GM18505 (cell line): ENCODE results near the gene CALML3.

Experiments
- ATAC-seq: cut with Tn5 transposase; IDR thresholded peaks from one replicate; pipeline ENCODE4 v1.9.1; 2021; ENCODE audit not compliant: unreplicated experiment
- POLR2A ChIP-seq: IDR thresholded peaks from 4 replicates; pipeline ENCODE4 v1.6.1; 2011; ENCODE audit warnings: borderline replicate concordance; ENCODE audit not compliant: insufficient read depth, insufficient read length; ENCODE audit errors: extremely low read depth

CALML3 gene

DNA sequence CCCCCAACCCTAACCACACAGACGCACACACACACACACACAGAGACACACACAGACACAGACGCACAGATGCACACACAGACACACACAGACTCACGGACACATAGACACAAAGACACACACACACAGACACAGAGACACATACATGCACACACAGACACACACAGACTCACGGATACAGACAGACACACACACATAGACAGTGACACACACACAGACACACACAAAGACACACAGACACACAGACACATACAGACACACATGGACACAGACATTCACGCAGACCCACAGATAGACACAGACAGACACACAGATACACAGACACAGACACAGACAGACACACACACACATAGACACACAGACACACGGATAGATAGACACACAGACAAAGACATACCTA is 27.5 kb upstream of the CALML3 start:
- no peak for TF ChIP-seq POLR2A
- ATAC-seq = no peak

- ATAC-seq = no peak
- TF ChIP-seq POLR2A = no peak
Observed at GRCh38 chr10:5497948-5498730, 26.6 kb upstream of the CALML3 start.

- no peak for ATAC-seq
- TF ChIP-seq POLR2A = no peak
Observed at GRCh38 chr10:5498791-5499492, 25.8 kb upstream of the CALML3 start.

DNA sequence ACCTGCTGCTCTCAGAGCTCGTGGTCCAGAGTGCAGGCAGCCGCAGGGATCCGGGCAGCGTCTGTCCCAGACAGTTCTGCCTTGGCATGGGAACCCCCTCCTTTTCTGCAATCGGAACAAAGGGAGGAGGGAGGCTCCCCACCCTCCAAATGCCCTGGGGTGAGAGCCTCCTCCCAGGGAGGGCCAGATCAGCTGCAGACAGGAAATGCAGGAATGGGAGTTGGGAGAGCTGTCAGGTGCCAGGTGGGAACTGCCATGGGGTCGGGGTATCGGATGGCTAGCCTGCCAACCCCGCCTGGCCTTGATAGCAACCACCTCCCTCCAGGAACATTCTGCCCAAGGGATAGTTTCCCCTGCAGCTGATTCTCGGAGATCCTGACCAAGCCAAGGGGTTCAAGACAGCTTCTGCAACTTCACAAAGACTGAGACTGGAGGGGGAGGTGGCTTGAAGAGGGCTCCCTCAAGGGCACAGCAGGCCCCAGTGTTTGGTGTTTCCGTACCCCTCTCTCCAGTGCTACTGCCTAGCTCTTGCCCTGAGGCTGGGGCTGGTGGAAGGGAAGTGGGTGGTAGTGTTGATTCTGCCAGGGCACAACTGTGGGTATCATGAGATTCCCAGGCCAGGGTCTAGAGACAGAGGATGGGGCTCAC is 25.1 kb upstream of the CALML3 start, which contains the start of gene CALML5:
Gene CALML5, minus strand, starts transcription at position 78 of the 648 bp plus-strand sequence. CDS start 132 bp downstream, outside the sequence.
- no peak for TF ChIP-seq POLR2A
- ATAC-seq = no peak

DNA sequence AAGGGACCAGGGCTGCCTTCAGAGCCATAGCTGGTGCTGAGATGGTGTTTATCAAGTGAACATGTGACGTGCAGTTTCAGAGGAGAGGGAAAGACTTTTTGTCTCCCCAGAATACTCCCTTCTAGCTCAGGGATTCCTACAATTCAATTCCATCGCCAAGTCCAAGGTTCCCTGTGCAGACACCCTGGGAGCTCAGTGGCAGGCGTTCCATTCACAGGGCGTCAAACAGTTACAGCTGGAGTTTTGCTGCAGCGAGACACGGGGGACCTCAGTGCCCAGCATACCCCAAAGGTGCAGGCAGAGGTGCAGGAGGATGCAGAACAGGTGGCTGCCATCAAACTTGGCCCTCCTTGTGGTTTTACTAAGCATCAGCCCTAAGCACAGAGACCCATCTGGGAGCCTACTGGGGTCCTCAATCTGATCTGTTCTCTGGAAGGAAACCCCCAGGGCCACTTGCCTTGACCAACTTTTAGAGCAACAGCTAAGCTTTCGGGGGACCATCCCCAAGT is 24.5 kb upstream of the CALML3 start:
- ATAC-seq = no peak
- TF ChIP-seq POLR2A = no peak

- no peak for TF ChIP-seq POLR2A
- no peak for ATAC-seq
Observed at GRCh38 chr10:5500910-5501309, 23.9 kb upstream of the CALML3 start.

- no peak for ATAC-seq
- TF ChIP-seq POLR2A = no peak
Observed at GRCh38 chr10:5502061-5502521, 22.7 kb upstream of the CALML3 start.

DNA sequence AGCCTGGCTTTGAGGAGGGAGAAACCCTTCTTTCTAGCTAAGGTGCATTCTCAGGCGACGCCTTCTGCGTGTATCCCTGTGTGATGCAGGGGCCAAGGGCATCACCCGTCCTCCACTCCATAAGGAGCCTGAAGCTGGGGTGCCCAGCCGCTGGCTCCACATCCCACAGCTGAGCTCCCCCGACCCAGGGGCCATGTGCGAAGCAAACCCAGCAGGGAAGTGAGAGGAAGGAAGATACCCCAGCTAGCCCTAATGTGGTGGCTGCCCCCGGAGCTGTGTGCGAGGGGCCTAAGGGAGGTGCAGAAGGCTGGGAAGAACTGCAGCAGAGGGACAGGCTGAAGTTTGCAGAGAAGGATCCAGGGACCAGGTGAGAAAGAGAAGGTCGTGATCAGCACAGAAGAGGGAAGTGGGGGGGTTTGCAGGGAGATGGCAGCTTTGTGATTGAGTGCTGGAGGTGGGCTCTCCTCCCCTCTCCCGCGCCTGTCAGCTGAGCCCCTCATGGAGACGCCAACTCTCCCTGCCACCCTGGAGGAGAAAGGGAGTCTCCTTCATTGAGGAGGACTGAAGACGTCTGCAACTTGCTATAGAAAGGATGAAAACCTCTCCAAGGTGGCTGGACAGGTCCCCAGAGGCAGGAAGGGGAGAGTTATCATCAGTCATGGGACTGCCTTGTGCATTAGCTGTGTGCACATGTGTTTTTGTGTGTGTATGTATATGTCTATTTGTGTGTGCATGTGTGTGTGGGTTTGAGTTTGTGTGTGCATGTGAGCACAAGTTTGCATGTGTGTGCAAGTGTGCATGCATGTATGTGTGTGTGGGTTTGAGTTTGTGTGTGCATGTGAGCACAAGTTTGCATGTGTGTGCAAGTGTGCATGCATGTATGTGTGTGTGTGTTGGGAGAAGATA is 21.9 kb upstream of the CALML3 start:
- TF ChIP-seq POLR2A = no peak
- no peak for ATAC-seq

DNA sequence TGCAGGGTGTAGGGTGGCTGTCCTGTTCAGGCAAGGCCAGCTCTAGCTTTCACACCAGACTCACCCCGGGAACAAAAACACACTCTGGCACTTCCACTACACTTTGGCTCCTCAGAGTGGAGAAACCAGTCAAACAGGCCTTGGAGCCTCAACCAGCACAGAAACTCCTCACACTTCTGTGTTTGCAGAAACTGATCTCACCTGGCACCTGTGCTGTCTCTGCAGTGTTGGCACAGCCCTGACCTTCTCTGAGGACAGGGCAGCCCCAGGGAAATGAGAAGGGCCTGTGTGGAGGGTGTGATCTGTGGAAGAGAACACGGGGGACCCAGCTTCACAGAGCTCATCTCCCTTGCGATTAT is 21.3 kb upstream of the CALML3 start:
- no peak for ATAC-seq
- no peak for TF ChIP-seq POLR2A

GRCh38 chr10:5504146-5505072 is 20.4 kb upstream of the CALML3 start:
- no peak for ATAC-seq
- no peak for TF ChIP-seq POLR2A

- TF ChIP-seq POLR2A = no peak
- ATAC-seq = no peak
Observed at GRCh38 chr10:5506246-5506645, 18.5 kb upstream of the CALML3 start.
